Calu3 (cell line): ENCODE data around the gene TAPT1. TPM values are rescaled to one million over a fixed set of nuclear protein-coding genes. Genes with fewer than 3 reads are reported as not detected.

Experiments
- BruUV-seq: library from RNA; stranded (reverse); fragments of 400-500 nt; replicated peaks from 2 replicates; lab custom pipeline; 2021; lab: Mats Ljungman, UMichigan
- CTCF ChIA-PET: fragments of 300-600 bp; sonication (Branson Sonifier 250); formaldehyde crosslinking; loops from one replicate; lab custom pipeline; 2022; ENCODE audit warnings: antibody characterized with exemption; lab: Charles Lee
- DNase-seq: peaks from one replicate; pipeline ENCODE4 v3.0.0; 2022
- H3K27ac Mint-ChIP-seq: one replicate; pipeline ENCODE4 v1.8.0; 2022; ENCODE audit warnings: mixed read lengths; ENCODE audit not compliant: unreplicated experiment
- H3K27me3 Mint-ChIP-seq: one replicate; pipeline ENCODE4 v1.8.0; 2022; ENCODE audit warnings: mixed read lengths; ENCODE audit not compliant: unreplicated experiment
- H3K36me3 Mint-ChIP-seq: one replicate; pipeline ENCODE4 v1.8.0; 2022; ENCODE audit warnings: mild to moderate bottlenecking, moderate library complexity, mixed read lengths; ENCODE audit not compliant: insufficient read depth, unreplicated experiment
- H3K4me1 Mint-ChIP-seq: one replicate; pipeline ENCODE4 v1.8.0; 2022; ENCODE audit warnings: mild to moderate bottlenecking, low read depth, mixed read lengths; ENCODE audit not compliant: unreplicated experiment
- H3K4me3 Mint-ChIP-seq: one replicate; pipeline ENCODE4 v1.8.0; 2022; ENCODE audit warnings: mild to moderate bottlenecking, low read depth, moderate library complexity, mixed read lengths; ENCODE audit not compliant: unreplicated experiment
- H3K9me3 Mint-ChIP-seq: one replicate; pipeline ENCODE4 v1.8.0; 2022; ENCODE audit warnings: low read depth, mixed read lengths; ENCODE audit not compliant: unreplicated experiment
- CTCF ChIP-seq: fragments of 200-600 bp; IDR thresholded peaks from one replicate; pipeline ENCODE4 v1.8.0; 2022; ENCODE audit warnings: antibody characterized with exemption; ENCODE audit not compliant: unreplicated experiment
- intact Hi-C: fragments of 100-400 bp; cut with micrococcal nuclease; formaldehyde crosslinking; loops from one replicate; pipeline ENCODE4 v1.10.0; 2022; ENCODE audit not compliant: unreplicated experiment
- total RNA-seq: library from RNA; stranded (reverse); gene quantifications from 2 replicates; pipeline ENCODE4 v1.2.3, GENCODE V29; 2022

The TAPT1 gene
- total RNA-seq, 1 experiment from 2014 or later, result 31.5 TPM

- H3K4me3 Mint-ChIP-seq, result no peak overlapping the region
- intact Hi-C loops, result loop anchor here (2.0 to 5.0 kb wide), 2 partner anchors 40 to 88 kb away; partner anchors contain the start of gene PROM1
- no peaks in the 10 kb centered on the region for H3K9me3 Mint-ChIP-seq
- H3K27ac Mint-ChIP-seq, result peak overlapping the region; percentile 9
- BruUV-seq, result no TSS peak
- peaks cover 4% of the 10 kb centered on the region for H3K36me3 Mint-ChIP-seq
- CTCF ChIA-PET, result interaction anchor here (1.3 kb wide), 1 partner anchor 21 kb away, joined by 4 read pairs; no protein-coding TSS in a partner anchor
- H3K27me3 Mint-ChIP-seq, result no peaks in the 10 kb centered on the region
- peaks cover 18% of the 10 kb centered on the region for H3K4me1 Mint-ChIP-seq
- TF ChIP-seq CTCF, result no peak
- no peak for DNase-seq
Measured at GRCh38 chr4:16122308-16122711, 104.0 kb downstream of the TAPT1 start.

DNA sequence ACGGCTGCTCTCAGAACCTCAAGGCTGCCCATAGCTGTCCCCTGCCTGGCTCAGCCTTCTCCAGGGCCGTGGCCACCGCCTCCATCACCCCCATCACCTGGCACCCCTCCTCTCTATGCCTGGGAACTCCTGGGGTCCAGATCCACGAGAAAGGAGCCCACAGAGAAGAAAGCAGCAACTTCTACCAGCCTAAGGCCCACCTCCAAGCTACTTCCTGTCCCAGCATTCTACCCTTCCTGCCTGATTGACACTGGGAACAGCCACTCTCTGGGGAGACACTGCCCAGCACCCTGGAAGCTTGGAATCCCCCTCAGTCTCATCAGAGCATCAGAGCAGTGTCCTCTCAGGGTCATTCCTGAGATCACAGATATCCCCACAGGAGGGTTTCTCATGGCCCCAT lies 105.6 kb downstream of the TAPT1 start:
- intact Hi-C loops, result loop anchor here (5.0 kb wide), 1 partner anchor 38 kb away; the partner anchor contains the start of gene PROM1
- H3K27me3 Mint-ChIP-seq, result no peaks in the 10 kb centered on the region
- H3K36me3 Mint-ChIP-seq, result peaks cover 4% of the 10 kb centered on the region
- DNase-seq, result no peak
- H3K27ac Mint-ChIP-seq, result no peak overlapping the region
- no peak overlapping the region for H3K4me3 Mint-ChIP-seq
- TF ChIP-seq CTCF, result no peak
- H3K9me3 Mint-ChIP-seq, result no peaks in the 10 kb centered on the region
- H3K4me1 Mint-ChIP-seq, result peaks cover 30% of the 10 kb centered on the region
- no TSS peak for BruUV-seq
- CTCF ChIA-PET, result no interaction called here

GRCh38 chr4:16119981-16120380 lies 106.3 kb downstream of the TAPT1 start:
- no peaks in the 10 kb centered on the region for H3K9me3 Mint-ChIP-seq
- intact Hi-C loops, result loop anchor here (5.0 kb wide), 1 partner anchor 38 kb away; the partner anchor contains the start of gene PROM1
- CTCF ChIA-PET, result no interaction called here

DNA sequence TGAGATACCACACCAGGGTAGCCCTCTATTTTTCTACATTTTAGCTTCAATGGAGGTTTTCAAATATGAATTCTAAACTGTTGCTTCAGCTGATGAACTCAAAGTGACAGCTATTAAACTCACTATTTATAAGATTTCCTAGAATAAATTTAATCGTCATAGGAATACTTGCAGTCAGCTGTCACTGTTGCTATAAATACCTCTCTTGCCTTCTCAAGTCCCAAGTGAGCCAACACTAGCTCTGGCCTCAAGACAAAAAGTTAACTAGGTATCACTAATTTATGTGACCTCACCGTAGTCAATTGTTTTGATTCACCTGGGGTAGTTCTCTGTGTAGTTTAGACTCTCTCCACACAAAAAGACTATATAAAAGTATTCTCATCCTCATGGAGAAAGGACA lies 108.2 kb downstream of the TAPT1 start:
- CTCF ChIA-PET, result no interaction called here
- intact Hi-C loops, result no loop called here
- peaks cover 25% of the 10 kb centered on the region for H3K4me1 Mint-ChIP-seq
- no peaks in the 10 kb centered on the region for H3K27me3 Mint-ChIP-seq
- H3K9me3 Mint-ChIP-seq, result no peaks in the 10 kb centered on the region
- BruUV-seq, result no TSS peak
- no peak overlapping the region for H3K27ac Mint-ChIP-seq
- no peak for TF ChIP-seq CTCF
- H3K4me3 Mint-ChIP-seq, result no peak overlapping the region
- no peaks in the 10 kb centered on the region for H3K36me3 Mint-ChIP-seq
- no peak for DNase-seq

More at GRCh38 chr4:16119981-16120380, 106.3 kb downstream of the TAPT1 start:
- BruUV-seq, result no TSS peak
- Mint-ChIP-seq H3K4me3 (no peak overlapping the region), H3K27me3 (no peaks in the 10 kb centered on the region), H3K36me3 (peaks cover 4% of the 10 kb centered on the region), H3K27ac (no peak overlapping the region), H3K4me1 (peaks cover 34% of the 10 kb centered on the region)
- TF ChIP-seq CTCF, result no peak
- no peak for DNase-seq
